Activated T-helper 1 cell treated with anti-CD3 and anti-CD28 coated beads, Interleukin-12 subunit alpha, Interleukin-12 subunit beta, Interleukin-2, Interleukin-4 antibody, amounts not matched to agents 30 ng/mL and 10 ng/mL and 1 ng/mL, durations not matched to agents 14 hours and 24 hours and 36 hours (primary cell): ENCODE results near the gene RPUSD3. TPM values are rescaled to one million over a fixed set of nuclear protein-coding genes. Genes with fewer than 3 reads are reported as not detected.
"Not testable (repeated sequence)": the region's sequence is repeated elsewhere in the genome, so short reads cannot be mapped to it uniquely, and the experiment has no call there.

Experiments
- DNase-seq: peaks from one replicate; pipeline ENCODE4 v3.0.0; 2021; ENCODE audit warnings: low spot score
- H3K27ac Mint-ChIP-seq: one replicate; pipeline ENCODE4 v1.8.0; 2021; ENCODE audit warnings: mild to moderate bottlenecking, mixed read lengths
- H3K27me3 Mint-ChIP-seq: one replicate; pipeline ENCODE4 v1.8.0; 2022; ENCODE audit warnings: mild to moderate bottlenecking, moderate library complexity, mixed read lengths; ENCODE audit not compliant: insufficient read depth
- H3K36me3 Mint-ChIP-seq: one replicate; pipeline ENCODE4 v1.8.0; 2021; ENCODE audit warnings: low read depth, mixed read lengths
- H3K4me1 Mint-ChIP-seq: one replicate; pipeline ENCODE4 v1.8.0; 2021; ENCODE audit warnings: low read depth, mixed read lengths
- H3K4me3 Mint-ChIP-seq: one replicate; pipeline ENCODE4 v1.8.0; 2021; ENCODE audit warnings: mild to moderate bottlenecking, moderate library complexity, mixed read lengths
- H3K9me3 Mint-ChIP-seq: one replicate; pipeline ENCODE4 v1.8.0; 2021; ENCODE audit warnings: mixed read lengths
- intact Hi-C: fragments of 100-400 bp; cut with micrococcal nuclease; formaldehyde crosslinking; loops from one replicate; pipeline ENCODE4 v1.15.1; 2024
- total RNA-seq: library from RNA; stranded (reverse); gene quantifications from 2 replicates; pipeline ENCODE4 v1.2.3, GENCODE V29; 2022

RPUSD3 gene
- total RNA-seq, 1 donor from 2014 or later: 79.5 TPM

GRCh38 chr3:9878700-9879099 lies 34.9 kb upstream of the RPUSD3 start:
- DNase-seq: no peak
- no peak overlapping the region for H3K4me3 Mint-ChIP-seq
- H3K27me3 Mint-ChIP-seq: peaks cover 11% of the 10 kb centered on the region
- no peaks in the 10 kb centered on the region for H3K9me3 Mint-ChIP-seq
- intact Hi-C loops: no loop called here
- H3K36me3 Mint-ChIP-seq: no peaks in the 10 kb centered on the region
- H3K4me1 Mint-ChIP-seq: no peaks in the 10 kb centered on the region
- no peak overlapping the region for H3K27ac Mint-ChIP-seq

- Mint-ChIP-seq H3K27me3 (peaks cover 12% of the 10 kb centered on the region), H3K4me1 (no peaks in the 10 kb centered on the region), H3K4me3 (no peak overlapping the region), H3K9me3 (no peaks in the 10 kb centered on the region), H3K36me3 (no peaks in the 10 kb centered on the region), H3K27ac (no peak overlapping the region)
- DNase-seq: no peak
- intact Hi-C loops: no loop called here
These were observed 33.2 kb upstream of the RPUSD3 start for GRCh38 chr3:9876991-9877390.

GRCh38 chr3:9876255-9876654 lies 32.4 kb upstream of the RPUSD3 start:
- DNase-seq, H3K4me1 Mint-ChIP-seq, H3K9me3 Mint-ChIP-seq, H3K36me3 Mint-ChIP-seq, H3K27ac Mint-ChIP-seq, H3K4me3 Mint-ChIP-seq, intact Hi-C loops: not testable (repeated sequence)
- H3K27me3 Mint-ChIP-seq: peaks cover 12% of the 10 kb centered on the region

GRCh38 chr3:9875448-9875847 lies 31.6 kb upstream of the RPUSD3 start:
- no peaks in the 10 kb centered on the region for H3K36me3 Mint-ChIP-seq
- no peak for DNase-seq
- H3K4me3 Mint-ChIP-seq: no peak overlapping the region
- peaks cover 12% of the 10 kb centered on the region for H3K27me3 Mint-ChIP-seq
- H3K4me1 Mint-ChIP-seq: no peaks in the 10 kb centered on the region
- intact Hi-C loops: no loop called here
- no peak overlapping the region for H3K27ac Mint-ChIP-seq
- H3K9me3 Mint-ChIP-seq: no peaks in the 10 kb centered on the region

- H3K4me1 Mint-ChIP-seq, DNase-seq, H3K4me3 Mint-ChIP-seq, H3K27ac Mint-ChIP-seq, H3K9me3 Mint-ChIP-seq, H3K36me3 Mint-ChIP-seq, H3K27me3 Mint-ChIP-seq, intact Hi-C loops: not testable (repeated sequence)
These were observed 28.3 kb upstream of the RPUSD3 start for GRCh38 chr3:9872067-9872466.

GRCh38 chr3:9870978-9871377 lies 27.2 kb upstream of the RPUSD3 start:
- H3K4me1 Mint-ChIP-seq: no peaks in the 10 kb centered on the region
- intact Hi-C loops: no loop called here
- no peaks in the 10 kb centered on the region for H3K9me3 Mint-ChIP-seq
- peaks cover 4% of the 10 kb centered on the region for H3K27me3 Mint-ChIP-seq
- no peaks in the 10 kb centered on the region for H3K36me3 Mint-ChIP-seq
- no peak overlapping the region for H3K4me3 Mint-ChIP-seq
- no peak for DNase-seq
- no peak overlapping the region for H3K27ac Mint-ChIP-seq

- Mint-ChIP-seq H3K27ac (no peak overlapping the region), H3K9me3 (no peaks in the 10 kb centered on the region), H3K4me3 (no peak overlapping the region), H3K36me3 (no peaks in the 10 kb centered on the region), H3K27me3 (peaks cover 4% of the 10 kb centered on the region), H3K4me1 (no peaks in the 10 kb centered on the region)
- intact Hi-C loops: no loop called here
- no peak for DNase-seq
These were observed 26.1 kb upstream of the RPUSD3 start for GRCh38 chr3:9869955-9870354.

- H3K4me3 Mint-ChIP-seq: no peak overlapping the region
- H3K27ac Mint-ChIP-seq: no peak overlapping the region
- H3K4me1 Mint-ChIP-seq: no peaks in the 10 kb centered on the region
- no peaks in the 10 kb centered on the region for H3K9me3 Mint-ChIP-seq
- no peak for DNase-seq
- no peaks in the 10 kb centered on the region for H3K36me3 Mint-ChIP-seq
- intact Hi-C loops: no loop called here
- H3K27me3 Mint-ChIP-seq: peaks cover 6% of the 10 kb centered on the region
These were observed 23.3 kb upstream of the RPUSD3 start for GRCh38 chr3:9867106-9867505.

GRCh38 chr3:9866639-9867038 lies 22.8 kb upstream of the RPUSD3 start:
- no peaks in the 10 kb centered on the region for H3K9me3 Mint-ChIP-seq
- H3K27me3 Mint-ChIP-seq: peaks cover 9% of the 10 kb centered on the region
- DNase-seq: no peak
- intact Hi-C loops: no loop called here
- H3K27ac Mint-ChIP-seq: no peak overlapping the region
- no peak overlapping the region for H3K4me3 Mint-ChIP-seq
- H3K4me1 Mint-ChIP-seq: no peaks in the 10 kb centered on the region
- H3K36me3 Mint-ChIP-seq: no peaks in the 10 kb centered on the region

- intact Hi-C loops, H3K36me3 Mint-ChIP-seq, H3K4me1 Mint-ChIP-seq, H3K4me3 Mint-ChIP-seq, H3K9me3 Mint-ChIP-seq, DNase-seq, H3K27ac Mint-ChIP-seq: not testable (repeated sequence)
- H3K27me3 Mint-ChIP-seq: peaks cover 16% of the 10 kb centered on the region
These were observed 21.4 kb upstream of the RPUSD3 start for GRCh38 chr3:9865125-9865637.

GRCh38 chr3:9864200-9864927 lies 20.6 kb upstream of the RPUSD3 start:
- H3K27ac Mint-ChIP-seq: no peak overlapping the region
- no peak for DNase-seq
- intact Hi-C loops: loop anchor here (5.0 kb wide), 1 partner anchor 48 kb away; no protein-coding TSS in a partner anchor
- H3K27me3 Mint-ChIP-seq: peaks cover 13% of the 10 kb centered on the region
- H3K9me3 Mint-ChIP-seq: no peaks in the 10 kb centered on the region
- H3K36me3 Mint-ChIP-seq: no peaks in the 10 kb centered on the region
- H3K4me1 Mint-ChIP-seq: no peaks in the 10 kb centered on the region
- H3K4me3 Mint-ChIP-seq: no peak overlapping the region

- no peaks in the 10 kb centered on the region for H3K4me1 Mint-ChIP-seq
- H3K27ac Mint-ChIP-seq: no peak overlapping the region
These were observed 19.4 kb upstream of the RPUSD3 start for GRCh38 chr3:9863058-9863772.

GRCh38 chr3:9862391-9863057 lies 18.7 kb upstream of the RPUSD3 start:
- peaks cover 13% of the 10 kb centered on the region for H3K27me3 Mint-ChIP-seq
- no peak overlapping the region for H3K27ac Mint-ChIP-seq
- peak overlapping the region; percentile 19 for H3K4me3 Mint-ChIP-seq
- no peaks in the 10 kb centered on the region for H3K9me3 Mint-ChIP-seq
- no peaks in the 10 kb centered on the region for H3K36me3 Mint-ChIP-seq
- H3K4me1 Mint-ChIP-seq: no peaks in the 10 kb centered on the region
- no peak for DNase-seq
- intact Hi-C loops: loop anchor here (5.0 kb wide), 1 partner anchor 50 kb away; no protein-coding TSS in a partner anchor

More at GRCh38 chr3:9863058-9863772, 19.4 kb upstream of the RPUSD3 start:
- Mint-ChIP-seq H3K36me3 (no peaks in the 10 kb centered on the region), H3K27me3 (peaks cover 13% of the 10 kb centered on the region), H3K9me3 (no peaks in the 10 kb centered on the region), H3K4me3 (no peak overlapping the region)
- intact Hi-C loops: loop anchor here (5.0 kb wide), 1 partner anchor 49 kb away; no protein-coding TSS in a partner anchor
- DNase-seq: no peak
